T-cell (primary cell): Measurements from ENCODE around the gene STK31. TPM values are rescaled to one million over a fixed set of nuclear protein-coding genes. Genes with fewer than 3 reads are reported as not detected.

Source experiments
- ATAC-seq, 4 experiments: fragments of 200-7000 bp in 3 of 4; fragments of 150-1000 bp in 1 of 4; cut with Tn5 transposase; replicated peaks in 1 of 4; 1 replicate in 3 of 4; 2 replicates in 1 of 4; pipeline ENCODE4 v1.10.0; 2021; ENCODE audit warnings: moderate library complexity in 3 of 4, mild to moderate bottlenecking in 2 of 4, moderate number of reproducible peaks in 1 of 4
- CTCF ChIA-PET, 2 donors: fragments of 300-600 bp; sonication (Branson Sonifier 250); formaldehyde crosslinking; loops; one replicate each; lab custom pipeline; 2022; ENCODE audit warnings: antibody characterized with exemption in 2 of 2; lab: Charles Lee
- POLR2A ChIA-PET, 2 donors: fragments of 300-600 bp; sonication (Branson Sonifier 250); formaldehyde crosslinking; loops; one replicate each; lab custom pipeline; 2022; ENCODE audit warnings: antibody characterized with exemption in 2 of 2; lab: Charles Lee
- DNase-seq, 35 experiments: peaks; one replicate each; pipeline versions ENCODE4 v3.0.0 to v3.0.0-alpha.2; 2013 to 2023
- H3K27ac ChIP-seq: one replicate; pipeline ENCODE4 v1.5.1; 2013; ENCODE audit warnings: low read length
- H3K27me3 ChIP-seq, 2 experiments: replicated peaks in 1 of 2; 1 replicate in 1 of 2; 2 replicates in 1 of 2; pipeline versions ENCODE4 v1.6.1 to v1.7.0; 2013; ENCODE audit warnings: low read length in 1 of 2, mixed read lengths in 1 of 2; ENCODE audit not compliant: control insufficient read depth in 2 of 2, insufficient read depth in 2 of 2; ENCODE audit errors: extremely low read depth in 1 of 2
- H3K36me3 ChIP-seq, 2 donors: 1 replicate in 1 of 2; 2 replicates in 1 of 2; pipeline versions ENCODE4 v1.6.1 to v1.7.0; 2013; ENCODE audit warnings: low read length in 1 of 2; ENCODE audit not compliant: control insufficient read depth in 2 of 2, insufficient read depth in 1 of 2; ENCODE audit errors: extremely low read depth in 1 of 2
- H3K4me1 ChIP-seq, 2 experiments: 1 replicate in 1 of 2; 2 replicates in 1 of 2; pipeline versions ENCODE4 v1.6.1 to v1.7.0; 2013; ENCODE audit warnings: low read length in 2 of 2, mixed read lengths in 1 of 2; ENCODE audit not compliant: insufficient read depth in 2 of 2, control insufficient read depth in 1 of 2; ENCODE audit errors: extremely low read depth in 1 of 2
- H3K4me3 ChIP-seq, 2 donors: 1 replicate in 1 of 2; 2 replicates in 1 of 2; pipeline versions ENCODE4 v1.5.1 to v1.7.0; 2013; ENCODE audit warnings: mild to moderate bottlenecking in 2 of 2, low read length in 1 of 2, moderate library complexity in 1 of 2; ENCODE audit not compliant: control insufficient read depth in 1 of 2; ENCODE audit errors: extremely low read depth in 1 of 2
- H3K9me3 ChIP-seq: 2 replicates; pipeline ENCODE4 v1.7.0; 2013
- H3K27ac Mint-ChIP-seq, 2 donors: one replicate each; pipeline ENCODE4 v1.8.0; 2020 to 2021; ENCODE audit warnings: mild to moderate bottlenecking in 2 of 2, mixed read lengths in 2 of 2
- H3K27me3 Mint-ChIP-seq, 2 donors: one replicate each; pipeline ENCODE4 v1.8.0; 2021 to 2022; ENCODE audit warnings: mixed read lengths in 2 of 2
- H3K36me3 Mint-ChIP-seq: one replicate; pipeline ENCODE4 v1.8.0; 2021; ENCODE audit warnings: mixed read lengths
- H3K4me1 Mint-ChIP-seq, 3 donors: one replicate each; pipeline ENCODE4 v1.8.0; 2020 to 2022; ENCODE audit warnings: mixed read lengths in 3 of 3, mild to moderate bottlenecking in 1 of 3
- H3K4me3 Mint-ChIP-seq, 3 donors: one replicate each; pipeline ENCODE4 v1.8.0; 2020 to 2022; ENCODE audit warnings: mild to moderate bottlenecking in 3 of 3, mixed read lengths in 3 of 3, moderate library complexity in 3 of 3
- H3K9me3 Mint-ChIP-seq, 3 donors: one replicate each; pipeline ENCODE4 v1.8.0; 2020 to 2022; ENCODE audit warnings: mixed read lengths in 3 of 3
- WGBS: methylation state at CpG from one replicate; pipeline ENCODE4 v1.1.5; 2013; ENCODE audit warnings: missing lambda C conversion rate; ENCODE audit not compliant: insufficient coverage; 5-methylcytosine and 5-hydroxymethylcytosine counted together
- total RNA-seq, 35 experiments: library from RNA in 6 of 35; stranded (reverse) in 6 of 35; fragments of 120-200 nt in 1 of 35; gene quantifications; one replicate each; pipeline versions ENCODE4 v1.2.1 to v1.2.4 and lab custom pipeline; 2013 to 2026

The STK31 gene
- under 1 TPM; 0.25 to 0.83 (median 0.30) TPM for total RNA-seq
- total RNA-seq (2013) = 0.41 TPM
- total RNA-seq (lab: John Stamatoyannopoulos, UW) = 0.04 to 1.6 (median 0.43) reads per million in 29 experiments

- ChIA-PET CTCF (interaction anchor here (1.5 to 1.6 kb wide), 3 partner anchors 137 to 170 kb away, joined by 3 to 6 read pairs (median 4); no protein-coding TSS in a partner anchor), POLR2A (no interaction called here)
- WGBS = 94% methylated on average over 27 of the region's 33 CpGs
- Histone ChIP-seq H3K27me3 (no peaks in the 10 kb centered on the region), H3K9me3 (peaks cover 2% of the 10 kb centered on the region), H3K4me1 (no peaks in the 10 kb centered on the region), H3K27ac (no peak within 1 kb of the TSS), H3K36me3 (peaks cover 0 to 5% of the 10 kb centered on the region in 2 donors), H3K4me3 (no peak within 1 kb of the TSS)
- Mint-ChIP-seq H3K27ac (no peak within 1 kb of the TSS), H3K36me3 (peaks cover 16% of the 10 kb centered on the region), H3K4me3 (no peak within 1 kb of the TSS), H3K4me1 (no peaks in the 10 kb centered on the region), H3K9me3 (peaks cover 5 to 14% (median 12%) of the 10 kb centered on the region in 3 donors), H3K27me3 (peaks cover 0 to 4% of the 10 kb centered on the region in 2 donors)
- ATAC-seq (no peak), DNase-seq (no peak)
These were observed at the start of gene STK31 for GRCh38 chr7:23710000-23710399. Gene STK31, plus strand, starts transcription at chr7:23710219. Its CDS starts 67 bp downstream, at chr7:23710286.

- Histone ChIP-seq H3K36me3 (no peaks in the 10 kb centered on the region), H3K27ac (no peak overlapping the region), H3K9me3 (no peaks in the 10 kb centered on the region), H3K4me3 (no peak overlapping the region), H3K4me1 (no peaks in the 10 kb centered on the region), H3K27me3 (peaks cover 0 to 2% of the 10 kb centered on the region in 2 experiments)
- CTCF ChIA-PET = no interaction called here
- no CpG with 5 or more reads among the region's 3 CpGs for WGBS
- POLR2A ChIA-PET = no interaction called here
- no peak overlapping the region for H3K4me3 Mint-ChIP-seq
- H3K36me3 Mint-ChIP-seq = no peaks in the 10 kb centered on the region
- DNase-seq = no peak
- H3K9me3 Mint-ChIP-seq = peaks cover 4 to 17% (median 13%) of the 10 kb centered on the region in 3 donors
- no peak for ATAC-seq
- H3K27me3 Mint-ChIP-seq = no peaks in the 10 kb centered on the region
- no peaks in the 10 kb centered on the region for H3K4me1 Mint-ChIP-seq
- H3K27ac Mint-ChIP-seq = no peak overlapping the region
These were observed 48.6 kb upstream of the STK31 start for GRCh38 chr7:23661385-23661784.

- CTCF ChIA-PET = interaction anchor here in 1 of 2 donors (0.6 kb wide), 1 partner anchor 10 kb away, joined by 3 read pairs; no protein-coding TSS in a partner anchor
- H3K4me3 ChIP-seq = no peak overlapping the region
These were observed 47.7 kb upstream of the STK31 start for GRCh38 chr7:23662124-23662983.

GRCh38 chr7:23662984-23663313, 47.1 kb upstream of the STK31 start:
- Histone ChIP-seq H3K4me1 (no peaks in the 10 kb centered on the region), H3K27me3 (peaks cover 0 to 7% of the 10 kb centered on the region in 2 experiments), H3K9me3 (no peaks in the 10 kb centered on the region), H3K27ac (no peak overlapping the region), H3K36me3 (no peaks in the 10 kb centered on the region), H3K4me3 (no peak overlapping the region)
- no peak for ATAC-seq
- WGBS = no CpG with 5 or more reads among the region's 2 CpGs
- ChIA-PET POLR2A (no interaction called here), CTCF (no interaction called here)
- H3K27me3 Mint-ChIP-seq = peaks cover 0 to 4% of the 10 kb centered on the region in 2 donors
- H3K4me3 Mint-ChIP-seq = no peak overlapping the region
- H3K36me3 Mint-ChIP-seq = no peaks in the 10 kb centered on the region
- peaks cover 4 to 11% (median 4%) of the 10 kb centered on the region in 3 donors for H3K9me3 Mint-ChIP-seq
- no peak for DNase-seq
- H3K27ac Mint-ChIP-seq = no peak overlapping the region
- H3K4me1 Mint-ChIP-seq = no peaks in the 10 kb centered on the region

More at GRCh38 chr7:23662124-23662983, 47.7 kb upstream of the STK31 start:
- DNase-seq (no peak), ATAC-seq (no peak)
- Mint-ChIP-seq H3K27me3 (peaks cover 0 to 4% of the 10 kb centered on the region in 2 donors), H3K36me3 (no peaks in the 10 kb centered on the region), H3K4me1 (no peaks in the 10 kb centered on the region), H3K9me3 (peaks cover 4 to 11% (median 4%) of the 10 kb centered on the region in 3 donors), H3K4me3 (no peak overlapping the region), H3K27ac (no peak overlapping the region)
- H3K36me3 ChIP-seq = no peaks in the 10 kb centered on the region
- H3K27ac ChIP-seq = no peak overlapping the region
- no peaks in the 10 kb centered on the region for H3K9me3 ChIP-seq
- H3K4me1 ChIP-seq = no peaks in the 10 kb centered on the region
- 93% methylated on average over 2 of the region's 8 CpGs for WGBS
- POLR2A ChIA-PET = no interaction called here
- H3K27me3 ChIP-seq = peaks cover 0 to 4% of the 10 kb centered on the region in 2 experiments

GRCh38 chr7:23664122-23664521, 45.9 kb upstream of the STK31 start:
- no peaks in the 10 kb centered on the region for H3K4me1 ChIP-seq
- Mint-ChIP-seq H3K4me3 (no peak overlapping the region), H3K36me3 (no peaks in the 10 kb centered on the region), H3K27me3 (peaks cover 0 to 4% of the 10 kb centered on the region in 2 donors), H3K9me3 (peaks cover 0 to 3% (median 0%) of the 10 kb centered on the region in 3 donors), H3K4me1 (no peaks in the 10 kb centered on the region), H3K27ac (no peak overlapping the region)
- H3K27me3 ChIP-seq = peaks cover 0 to 7% of the 10 kb centered on the region in 2 experiments
- H3K36me3 ChIP-seq = no peaks in the 10 kb centered on the region
- no peak overlapping the region for H3K27ac ChIP-seq
- no peak overlapping the region for H3K4me3 ChIP-seq
- H3K9me3 ChIP-seq = no peaks in the 10 kb centered on the region
- DNase-seq (no peak), ATAC-seq (no peak)
- POLR2A ChIA-PET = no interaction called here
- CTCF ChIA-PET = no interaction called here

- H3K27ac Mint-ChIP-seq = no peak overlapping the region
- H3K27ac ChIP-seq = no peak overlapping the region
- H3K27me3 ChIP-seq = peaks cover 0 to 4% of the 10 kb centered on the region in 2 experiments
- ChIA-PET POLR2A (no interaction called here), CTCF (no interaction called here)
- DNase-seq = no peak
- no peak for ATAC-seq
- H3K4me3 Mint-ChIP-seq = no peak overlapping the region
- no peaks in the 10 kb centered on the region for H3K36me3 ChIP-seq
- H3K9me3 ChIP-seq = no peaks in the 10 kb centered on the region
- no peaks in the 10 kb centered on the region for H3K4me1 ChIP-seq
- WGBS = 71% methylated on average over 1 of the region's 3 CpGs
- H3K4me1 Mint-ChIP-seq = no peaks in the 10 kb centered on the region
- no peaks in the 10 kb centered on the region for H3K9me3 Mint-ChIP-seq
- no peak overlapping the region for H3K4me3 ChIP-seq
- peaks cover 3 to 16% of the 10 kb centered on the region in 2 donors for H3K27me3 Mint-ChIP-seq
- no peaks in the 10 kb centered on the region for H3K36me3 Mint-ChIP-seq
These were observed 38.0 kb upstream of the STK31 start for GRCh38 chr7:23672033-23672432.
